Measurements from ENCODE around the gene DSG2. TPM values are rescaled to one million over a fixed set of nuclear protein-coding genes. Genes with fewer than 3 reads are reported as not detected.

The DSG2 gene
- total RNA-seq, 1 donor from 2014 or later = 34.2 TPM

DNA sequence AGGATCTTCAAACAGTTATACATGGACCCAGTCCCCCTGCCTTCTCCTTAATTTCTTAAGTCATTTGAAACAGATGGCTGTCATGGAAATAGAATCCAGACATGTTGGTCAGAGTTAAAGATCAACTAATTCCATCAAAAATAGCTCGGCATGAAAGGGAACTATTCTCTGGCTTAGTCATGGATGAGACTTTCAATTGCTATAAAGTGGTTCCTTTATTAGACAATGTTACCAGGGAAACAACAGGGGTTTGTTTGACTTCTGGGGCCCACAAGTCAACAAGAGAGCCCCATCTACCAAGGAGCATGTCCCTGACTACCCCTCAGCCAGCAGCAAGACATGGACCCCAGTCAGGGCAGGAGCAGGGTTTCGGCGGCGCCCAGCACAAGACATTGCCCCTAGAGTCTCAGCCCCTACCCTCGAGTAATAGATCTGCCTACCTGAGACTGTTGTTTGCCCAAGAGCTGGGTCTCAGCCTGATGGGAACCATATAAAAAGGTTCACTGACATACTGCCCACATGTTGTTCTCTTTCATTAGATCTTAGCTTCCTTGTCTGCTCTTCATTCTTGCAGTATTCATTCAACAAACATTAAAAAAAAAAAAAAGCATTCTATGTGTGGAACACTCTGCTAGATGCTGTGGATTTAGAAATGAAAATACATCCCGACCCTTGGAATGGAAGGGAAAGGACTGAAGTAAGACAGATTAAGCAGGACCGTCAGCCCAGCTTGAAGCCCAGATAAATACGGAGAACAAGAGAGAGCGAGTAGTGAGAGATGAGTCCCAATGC is 98.3 kb downstream of the DSG2 start:
- Histone ChIP-seq H3K4me3 (no peak overlapping the region), H3K4me1 (no peaks in the 10 kb centered on the region), H3K27me3 (no peaks in the 10 kb centered on the region), H3K9me3 (no peaks in the 10 kb centered on the region), H3K36me3 (no peaks in the 10 kb centered on the region), H3K27ac (no peak overlapping the region)
- TF ChIP-seq, protein P1, sequence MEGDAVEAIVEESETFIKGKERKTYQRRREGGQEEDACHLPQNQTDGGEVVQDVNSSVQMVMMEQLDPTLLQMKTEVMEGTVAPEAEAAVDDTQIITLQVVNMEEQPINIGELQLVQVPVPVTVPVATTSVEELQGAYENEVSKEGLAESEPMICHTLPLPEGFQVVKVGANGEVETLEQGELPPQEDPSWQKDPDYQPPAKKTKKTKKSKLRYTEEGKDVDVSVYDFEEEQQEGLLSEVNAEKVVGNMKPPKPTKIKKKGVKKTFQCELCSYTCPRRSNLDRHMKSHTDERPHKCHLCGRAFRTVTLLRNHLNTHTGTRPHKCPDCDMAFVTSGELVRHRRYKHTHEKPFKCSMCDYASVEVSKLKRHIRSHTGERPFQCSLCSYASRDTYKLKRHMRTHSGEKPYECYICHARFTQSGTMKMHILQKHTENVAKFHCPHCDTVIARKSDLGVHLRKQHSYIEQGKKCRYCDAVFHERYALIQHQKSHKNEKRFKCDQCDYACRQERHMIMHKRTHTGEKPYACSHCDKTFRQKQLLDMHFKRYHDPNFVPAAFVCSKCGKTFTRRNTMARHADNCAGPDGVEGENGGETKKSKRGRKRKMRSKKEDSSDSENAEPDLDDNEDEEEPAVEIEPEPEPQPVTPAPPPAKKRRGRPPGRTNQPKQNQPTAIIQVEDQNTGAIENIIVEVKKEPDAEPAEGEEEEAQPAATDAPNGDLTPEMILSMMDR (IDR thresholded peaks at IDR 0.05) = no peak
- no peak for ATAC-seq
- DNase-seq = no peak
- intact Hi-C loops (cut with DNase I) = no loop called here

DNA sequence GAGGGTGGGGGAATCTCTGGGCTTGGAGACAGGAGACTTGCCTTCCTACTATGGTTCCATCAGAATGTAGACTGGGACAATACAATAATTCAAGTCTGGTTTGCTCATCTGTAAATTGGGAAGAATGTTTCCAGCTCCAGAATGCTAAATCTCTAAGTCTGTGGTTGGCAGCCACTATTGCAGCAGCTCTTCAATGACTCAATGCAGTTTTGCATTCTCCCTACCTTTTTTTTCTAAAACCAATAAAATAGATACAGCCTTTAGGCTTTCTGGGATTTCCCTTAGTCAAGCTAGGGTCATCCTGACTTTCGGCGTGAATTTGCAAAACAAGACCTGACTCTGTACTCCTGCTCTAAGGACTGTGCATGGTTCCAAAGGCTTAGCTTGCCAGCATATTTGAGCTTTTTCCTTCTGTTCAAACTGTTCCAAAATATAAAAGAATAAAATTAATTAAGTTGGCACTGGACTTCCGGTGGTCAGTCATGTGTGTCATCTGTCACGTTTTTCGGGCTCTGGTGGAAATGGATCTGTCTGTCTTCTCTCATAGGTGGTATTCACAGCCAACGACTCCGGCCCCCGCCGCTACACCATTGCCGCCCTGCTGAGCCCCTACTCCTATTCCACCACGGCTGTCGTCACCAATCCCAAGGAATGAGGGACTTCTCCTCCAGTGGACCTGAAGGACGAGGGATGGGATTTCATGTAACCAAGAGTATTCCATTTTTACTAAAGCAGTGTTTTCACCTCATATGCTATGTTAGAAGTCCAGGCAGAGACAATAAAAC is 100.2 kb downstream of the DSG2 start:
- intact Hi-C loops (cut with DNase I) = no loop called here
- H3K4me1 ChIP-seq = no peaks in the 10 kb centered on the region
- H3K36me3 ChIP-seq = no peaks in the 10 kb centered on the region
- TF ChIP-seq, protein P1 (IDR thresholded peaks at IDR 0.05) = no peak
- H3K4me3 ChIP-seq = no peak overlapping the region
- no peak for ATAC-seq
- no peak overlapping the region for H3K27ac ChIP-seq
- DNase-seq = no peak
- no peaks in the 10 kb centered on the region for H3K27me3 ChIP-seq
- H3K9me3 ChIP-seq = no peaks in the 10 kb centered on the region

Other genes starting within 250 kb of the DSG2 start
- not detected for gene DSG1, start 180.0 kb upstream of the DSG2 start, total RNA-seq
- gene DSG4, start 121.4 kb upstream of the DSG2 start, total RNA-seq = not detected
- gene DSG3, start 50.4 kb upstream of the DSG2 start, total RNA-seq = 0.12 TPM
- not detected for gene TTR, start 93.7 kb downstream of the DSG2 start, total RNA-seq
- 3.5 TPM for gene B4GALT6, start 186.4 kb downstream of the DSG2 start, total RNA-seq